Prostate gland (tissue), 2 donors: ENCODE measurements around the gene CHML. TPM values are rescaled to one million over a fixed set of nuclear protein-coding genes. Genes with fewer than 3 reads are reported as not detected.

Experiments
- DNase-seq: peaks from one replicate; pipeline ENCODE4 v3.0.0-alpha.2; 2019; ENCODE audit warnings: low spot score
- H3K27ac ChIP-seq, 2 donors: fragments of 200-600 bp; sonication (generic); 2 replicates each; pipeline ENCODE4 v1.5.1; 2017 to 2019
- H3K27me3 ChIP-seq: fragments of 200-600 bp; sonication (generic); replicated peaks from 2 replicates; pipeline ENCODE4 v1.5.1; 2019; ENCODE audit not compliant: insufficient read depth
- H3K36me3 ChIP-seq, 2 donors: fragments of 200-600 bp; sonication (generic); 1 replicate in 1 of 2; 2 replicates in 1 of 2; pipeline versions ENCODE4 v1.5.1 to v1.8.1; 2017 to 2019
- H3K4me1 ChIP-seq: fragments of 200-600 bp; sonication (generic); replicated peaks from 2 replicates; pipeline ENCODE4 v1.5.1; 2019
- H3K4me3 ChIP-seq, 2 donors: fragments of 200-600 bp; sonication (generic); 2 replicates each; pipeline ENCODE4 v1.5.1; 2017 to 2019
- H3K9me3 ChIP-seq: fragments of 200-600 bp; sonication (generic); 2 replicates; pipeline ENCODE4 v1.5.1; 2017
- CTCF ChIP-seq, 4 experiments: fragments of 200-600 bp in 2 of 4; fragments of 450-650 bp in 2 of 4; sonication (generic) in 2 of 4; IDR thresholded peaks; 1 replicate in 3 of 4; 2 replicates in 1 of 4; pipeline ENCODE4 v1.5.1; 2016 to 2019; ENCODE audit warnings: antibody characterized with exemption in 4 of 4, mild to moderate bottlenecking in 2 of 4, moderate library complexity in 2 of 4
- POLR2A ChIP-seq: fragments of 450-650 bp; IDR thresholded peaks from one replicate; pipeline ENCODE4 v1.6.1; 2016; ENCODE audit warnings: antibody characterized with exemption, mild to moderate bottlenecking
- POLR2AphosphoS5 ChIP-seq: sonication (generic); formaldehyde crosslinking; IDR thresholded peaks from one replicate; pipeline ENCODE4 v1.6.1; 2017; ENCODE audit warnings: antibody characterized with exemption
- WGBS: methylation state at CpG from one replicate; pipeline ENCODE4 v1.1.5; 2018; 5-methylcytosine and 5-hydroxymethylcytosine counted together
- intact Hi-C: fragments of 100-400 bp; cut with DNase I; formaldehyde crosslinking; loops from one replicate; pipeline ENCODE4 v1.14.2; 2022
- total RNA-seq, 2 donors: library from RNA; depleted of rRNA; stranded (reverse); fragments of >200 nt; gene quantifications; one replicate each; pipeline ENCODE4 v1.1.0, GENCODE V29; 2016

The CHML gene
- total RNA-seq, 2 donors from 2014 or later, result 3.0 to 18.9 TPM

GRCh38 chr1:241624935-241625334 is 15.2 kb downstream of the CHML start:
- H3K27ac ChIP-seq, result no peak overlapping the region
- no peak for DNase-seq
- H3K4me1 ChIP-seq, result no peaks in the 10 kb centered on the region
- no peaks in the 10 kb centered on the region for H3K9me3 ChIP-seq
- 66% methylated on average over 2 of the region's 2 CpGs for WGBS
- H3K27me3 ChIP-seq, result no peaks in the 10 kb centered on the region
- intact Hi-C loops, result no loop called here
- no peak for TF ChIP-seq POLR2AphosphoS5
- TF ChIP-seq CTCF (IDR thresholded peaks at IDR 0.05), result no peak
- no peak for TF ChIP-seq POLR2A
- H3K4me3 ChIP-seq, result no peak overlapping the region
- no peaks in the 10 kb centered on the region for H3K36me3 ChIP-seq

GRCh38 chr1:241622669-241623068 is 17.5 kb downstream of the CHML start:
- Histone ChIP-seq H3K4me3 (no peak overlapping the region), H3K27me3 (no peaks in the 10 kb centered on the region), H3K9me3 (no peaks in the 10 kb centered on the region), H3K27ac (no peak overlapping the region), H3K36me3 (no peaks in the 10 kb centered on the region), H3K4me1 (no peaks in the 10 kb centered on the region)
- no peak for DNase-seq
- WGBS, result 92% methylated on average over 5 of the region's 5 CpGs
- TF ChIP-seq POLR2A (no peak), CTCF (IDR thresholded peaks at IDR 0.05) (no peak), POLR2AphosphoS5 (no peak)
- intact Hi-C loops, result no loop called here

GRCh38 chr1:241617426-241617825 is 22.7 kb downstream of the CHML start:
- Histone ChIP-seq H3K4me1 (no peaks in the 10 kb centered on the region), H3K4me3 (no peak overlapping the region), H3K9me3 (no peaks in the 10 kb centered on the region), H3K27me3 (no peaks in the 10 kb centered on the region), H3K36me3 (no peaks in the 10 kb centered on the region), H3K27ac (no peak overlapping the region)
- no peak for TF ChIP-seq CTCF (IDR thresholded peaks at IDR 0.05)
- TF ChIP-seq POLR2A, result no peak
- TF ChIP-seq POLR2AphosphoS5, result no peak
- intact Hi-C loops, result loop anchor here (10.0 kb wide), 2 partner anchors 217 to 387 kb away; no protein-coding TSS in a partner anchor
- DNase-seq, result no peak
- 96% methylated on average over 7 of the region's 7 CpGs for WGBS

- Histone ChIP-seq H3K27ac (no peak overlapping the region), H3K27me3 (no peaks in the 10 kb centered on the region), H3K36me3 (no peaks in the 10 kb centered on the region), H3K9me3 (no peaks in the 10 kb centered on the region), H3K4me1 (no peaks in the 10 kb centered on the region), H3K4me3 (no peak overlapping the region)
- no peak for DNase-seq
- TF ChIP-seq POLR2AphosphoS5 (no peak), POLR2A (no peak), CTCF (IDR thresholded peaks at IDR 0.05) (no peak)
- intact Hi-C loops, result loop anchor here (10.0 kb wide), 2 partner anchors 219 to 389 kb away; no protein-coding TSS in a partner anchor
- WGBS, result 81% methylated on average over 8 of the region's 8 CpGs
Observed at GRCh38 chr1:241615043-241615974, 24.9 kb downstream of the CHML start.

GRCh38 chr1:241614572-241614971 is 25.6 kb downstream of the CHML start:
- no peaks in the 10 kb centered on the region for H3K4me1 ChIP-seq
- no peaks in the 10 kb centered on the region for H3K9me3 ChIP-seq
- 73% methylated on average over 4 of the region's 4 CpGs for WGBS
- TF ChIP-seq POLR2A, result no peak
- no peak for TF ChIP-seq POLR2AphosphoS5
- no peak for TF ChIP-seq CTCF (IDR thresholded peaks at IDR 0.05)
- no peaks in the 10 kb centered on the region for H3K27me3 ChIP-seq
- no peak overlapping the region for H3K27ac ChIP-seq
- DNase-seq, result no peak
- H3K4me3 ChIP-seq, result no peak overlapping the region
- no peaks in the 10 kb centered on the region for H3K36me3 ChIP-seq
- intact Hi-C loops, result loop anchor here (10.0 kb wide), 2 partner anchors 220 to 390 kb away; no protein-coding TSS in a partner anchor
